IPS-15b (cell line): ENCODE data around the gene TTC31.

Experiments
- H3K27me3 ChIP-seq: one replicate; pipeline ENCODE4 v1.6.1; 2013; ENCODE audit warnings: low read length; ENCODE audit not compliant: control insufficient read depth, insufficient read depth
- H3K36me3 ChIP-seq: one replicate; pipeline ENCODE4 v1.6.1; 2013; ENCODE audit warnings: low read length; ENCODE audit not compliant: control insufficient read depth, insufficient read depth
- H3K4me1 ChIP-seq: one replicate; pipeline ENCODE4 v1.6.1; 2013; ENCODE audit warnings: mild to moderate bottlenecking, low read length; ENCODE audit not compliant: control insufficient read depth, insufficient read depth
- H3K4me3 ChIP-seq: one replicate; pipeline ENCODE4 v1.5.1; 2013; ENCODE audit warnings: low read depth, low read length
- H3K9ac ChIP-seq: one replicate; pipeline ENCODE4 v1.6.1; 2013; ENCODE audit warnings: low read depth, mild to moderate bottlenecking, low read length
- H3K9me3 ChIP-seq: one replicate; pipeline ENCODE4 v1.6.1; 2013; ENCODE audit warnings: mild to moderate bottlenecking, low read length; ENCODE audit not compliant: control insufficient read depth, insufficient read depth

TTC31 gene

DNA sequence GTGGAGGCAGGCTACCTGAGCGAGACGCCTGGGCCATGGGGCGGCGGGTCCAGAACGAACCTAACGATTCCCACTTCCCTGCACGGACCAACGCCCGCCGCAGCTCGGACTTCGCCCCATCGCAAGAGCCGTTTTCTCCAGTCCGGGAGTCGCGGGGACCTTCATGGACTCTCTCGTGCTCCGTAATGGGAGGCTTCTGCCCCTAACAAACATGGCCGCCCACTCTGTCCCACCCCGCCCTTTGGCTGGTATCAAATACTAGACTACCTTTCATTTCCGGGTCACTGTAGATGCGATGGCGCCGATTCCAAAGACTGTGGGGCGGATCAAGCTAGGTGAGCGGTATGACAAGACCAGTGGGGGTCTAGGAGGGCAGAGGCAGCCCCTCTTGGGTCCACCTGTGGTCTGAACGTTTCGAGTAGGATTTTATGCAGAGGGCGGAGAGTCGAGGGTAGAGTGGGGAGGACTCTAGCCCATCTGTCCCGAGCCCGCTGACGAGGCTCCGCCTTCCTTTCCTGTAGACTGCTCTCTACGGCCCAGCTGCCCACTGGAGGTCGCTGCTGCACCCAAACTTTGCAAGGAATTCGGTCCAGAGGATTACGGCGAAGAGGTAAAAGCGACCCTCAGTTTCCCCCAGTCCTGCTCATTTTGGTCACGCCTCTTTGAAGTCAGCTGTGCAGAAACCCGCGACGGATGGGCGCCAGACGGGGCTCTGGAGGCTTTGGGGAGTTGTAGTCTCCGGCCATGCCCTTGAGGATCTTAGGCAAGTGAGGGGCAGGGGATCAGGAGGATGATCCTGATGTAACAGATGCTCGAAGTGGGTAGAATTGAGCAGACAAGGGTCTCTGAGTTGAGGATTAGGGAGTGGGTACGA lies at the start of gene TTC31, which contains the start of gene CCDC142:
Gene TTC31, plus strand, starts transcription at position 281 of the 874 bp plus-strand sequence. Its CDS starts 15 bp downstream, at position 296.
Gene CCDC142, minus strand, starts transcription at position 198 of the 874 bp plus-strand sequence. Its CDS starts 161 bp downstream, at position 37.
- Histone ChIP-seq H3K36me3 (peaks cover 3% of the 10 kb centered on the region), H3K4me3 (peak within 1 kb of the TSS; percentile 99), H3K4me1 (no peaks in the 10 kb centered on the region), H3K9me3 (no peaks in the 10 kb centered on the region), H3K27me3 (no peaks in the 10 kb centered on the region), H3K9ac (peak within 1 kb of the TSS; percentile 87)

DNA sequence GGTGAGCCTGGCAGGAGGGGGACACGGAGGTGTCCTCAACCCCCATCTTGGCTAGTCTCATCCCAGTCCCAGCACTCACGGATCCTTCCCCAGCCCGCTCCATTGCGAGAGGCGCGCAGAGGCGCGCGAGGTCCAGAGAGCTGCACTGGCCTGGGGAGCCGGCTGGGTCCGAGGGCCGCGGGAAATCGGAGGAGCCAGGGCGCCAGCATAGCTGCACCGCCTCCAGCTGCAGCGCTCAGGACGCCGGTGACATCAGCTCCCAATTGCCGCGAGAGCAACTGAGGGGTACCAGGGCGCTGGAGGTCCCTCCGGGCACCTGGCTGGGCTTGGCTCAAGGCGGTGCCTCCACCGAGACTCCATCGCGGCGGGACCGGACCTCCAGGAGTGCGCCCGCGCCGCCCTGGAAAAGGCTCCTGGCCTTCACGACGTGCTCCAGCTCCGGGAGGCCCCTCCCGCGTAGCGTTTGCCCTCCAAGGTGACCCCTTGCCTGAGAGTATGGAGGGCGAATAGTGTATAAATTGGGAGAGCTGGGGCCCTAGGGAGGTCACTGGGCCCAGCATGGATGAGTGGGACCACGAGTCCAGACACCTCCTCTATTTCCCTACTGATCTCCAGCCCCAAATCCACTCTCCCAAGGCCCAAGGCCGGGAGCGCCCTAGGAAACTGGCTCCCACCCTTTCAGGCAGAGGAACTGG lies 46.6 kb upstream of the TTC31 start:
- Histone ChIP-seq H3K4me1 (peaks cover 17% of the 10 kb centered on the region), H3K4me3 (peak overlapping the region; percentile 32), H3K9ac (peak overlapping the region; percentile 37), H3K36me3 (peaks cover 8% of the 10 kb centered on the region), H3K27me3 (no peaks in the 10 kb centered on the region), H3K9me3 (no peaks in the 10 kb centered on the region)

DNA sequence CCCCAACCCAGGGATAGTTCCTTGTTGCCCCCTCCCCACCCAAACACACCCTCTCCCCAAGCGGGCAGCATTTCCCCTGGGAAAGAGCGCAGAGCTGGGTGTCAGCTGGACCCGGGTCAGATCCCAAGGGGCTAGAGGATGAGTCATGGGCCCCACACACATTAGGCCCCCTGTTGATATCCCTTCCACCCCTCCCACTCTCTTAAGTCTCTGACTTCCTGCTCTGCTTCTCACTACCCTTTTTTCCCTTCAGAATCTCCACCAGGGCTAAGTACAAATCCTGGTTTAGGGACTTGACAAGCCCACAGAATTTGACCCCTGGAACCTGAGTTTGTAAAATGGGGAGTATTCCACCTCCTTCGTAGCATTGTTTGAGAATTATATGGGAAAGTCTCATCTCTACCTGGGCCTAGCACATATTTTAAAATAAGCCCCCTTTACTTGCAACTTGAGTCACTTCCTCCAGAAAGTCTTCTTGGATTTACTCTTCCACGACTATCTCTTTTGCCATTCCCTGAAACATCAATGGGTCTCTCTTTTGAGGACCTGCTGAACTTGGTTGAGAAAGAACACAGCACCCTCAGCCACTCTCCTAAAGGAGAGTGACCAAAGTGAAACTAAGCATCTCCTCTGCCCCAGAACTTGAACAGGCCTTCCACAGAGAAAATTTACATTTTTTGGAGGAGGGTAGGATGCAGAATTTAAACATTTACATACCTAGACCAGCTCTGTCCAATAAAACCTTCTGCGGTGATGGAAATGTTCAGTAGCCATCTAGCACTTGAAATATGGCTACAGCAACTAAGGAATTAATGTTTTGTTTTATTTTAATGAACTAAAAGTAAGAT lies 45.8 kb upstream of the TTC31 start:
- Histone ChIP-seq H3K9ac (peak overlapping the region; percentile 37), H3K36me3 (peaks cover 3% of the 10 kb centered on the region), H3K4me3 (peak overlapping the region; percentile 32)

DNA sequence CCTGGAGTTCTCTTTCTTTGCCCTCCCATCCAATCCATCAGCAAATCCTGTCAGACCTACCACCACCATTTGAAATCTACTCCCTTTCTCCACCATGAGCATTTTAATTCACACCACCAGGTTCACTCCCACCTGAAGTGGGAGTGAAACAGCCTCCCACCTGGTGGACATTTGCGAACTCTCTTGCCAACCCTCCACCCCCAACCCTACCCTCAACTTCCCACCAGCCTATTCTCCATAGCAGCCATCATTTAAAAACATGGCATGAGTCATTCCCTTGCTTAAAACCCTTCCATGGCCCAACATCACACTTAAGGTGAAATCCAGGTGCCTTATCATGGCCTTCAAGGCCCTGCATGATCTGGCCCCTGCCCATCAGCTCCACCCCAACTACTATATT lies 44.6 kb upstream of the TTC31 start:
- peaks cover 17% of the 10 kb centered on the region for H3K4me1 ChIP-seq
- H3K36me3 ChIP-seq: peaks cover 3% of the 10 kb centered on the region
- no peaks in the 10 kb centered on the region for H3K9me3 ChIP-seq
- peak overlapping the region; percentile 3 for H3K4me3 ChIP-seq
- no peaks in the 10 kb centered on the region for H3K27me3 ChIP-seq
- H3K9ac ChIP-seq: no peak overlapping the region

More for the DNA sequence above, 45.8 kb upstream of the TTC31 start:
- Histone ChIP-seq H3K27me3 (no peaks in the 10 kb centered on the region), H3K9me3 (no peaks in the 10 kb centered on the region), H3K4me1 (peaks cover 17% of the 10 kb centered on the region)

DNA sequence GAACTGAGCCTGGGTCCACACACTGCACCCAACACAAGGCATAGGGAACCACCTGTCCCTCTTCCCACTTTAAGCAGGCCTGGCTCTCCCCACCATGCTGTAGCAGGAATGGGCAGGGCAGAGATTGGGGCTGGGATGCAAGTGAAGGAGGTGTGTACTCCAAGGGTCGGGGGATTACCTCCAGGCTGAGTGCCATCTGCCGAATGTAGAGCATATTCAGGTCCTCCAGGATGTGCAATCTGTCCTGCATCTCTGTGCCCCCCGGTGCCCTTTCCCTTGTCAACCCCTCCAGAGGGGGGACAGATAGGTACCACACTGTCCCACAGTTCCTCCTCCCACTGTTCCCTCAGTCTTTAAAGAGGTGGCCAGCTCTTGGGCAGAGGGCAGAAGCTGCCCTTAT lies 43.5 kb upstream of the TTC31 start:
- H3K4me1 ChIP-seq: peaks cover 17% of the 10 kb centered on the region
- H3K9me3 ChIP-seq: no peaks in the 10 kb centered on the region
- H3K4me3 ChIP-seq: peak overlapping the region; percentile 91
- peaks cover 3% of the 10 kb centered on the region for H3K36me3 ChIP-seq
- no peaks in the 10 kb centered on the region for H3K27me3 ChIP-seq
- H3K9ac ChIP-seq: peak overlapping the region; percentile 89

DNA sequence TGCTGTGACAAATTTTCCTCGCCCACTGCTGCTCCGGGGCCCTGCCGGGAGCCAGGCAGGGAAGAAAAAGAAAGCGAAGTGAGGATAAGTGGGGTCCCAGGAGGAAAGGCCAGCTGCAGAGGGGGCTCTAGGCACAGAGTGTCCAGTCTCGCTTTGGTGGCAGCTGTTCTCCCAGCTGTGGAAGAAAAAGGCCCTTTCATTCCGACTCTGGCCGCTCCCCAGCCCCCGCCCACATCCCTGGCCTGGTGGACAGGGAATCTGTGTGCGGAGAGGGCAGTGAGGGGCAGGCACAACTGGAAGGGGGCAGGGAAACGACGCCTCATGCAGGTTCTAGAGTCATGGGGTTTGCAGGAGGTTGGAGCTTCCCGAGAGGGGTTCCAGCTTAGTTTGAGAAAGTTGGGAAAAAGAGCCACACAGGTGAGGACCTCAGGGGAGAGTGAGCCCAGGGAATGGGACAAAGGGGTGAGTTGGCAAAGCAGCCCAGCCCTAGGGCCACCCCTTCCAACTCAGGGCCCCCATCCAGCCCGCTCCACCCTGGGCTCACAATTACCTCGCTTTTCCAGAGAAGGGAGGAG lies 43.0 kb upstream of the TTC31 start:
- Histone ChIP-seq H3K4me1 (peaks cover 17% of the 10 kb centered on the region), H3K9me3 (no peaks in the 10 kb centered on the region), H3K9ac (peak overlapping the region; percentile 89), H3K27me3 (peaks cover 2% of the 10 kb centered on the region), H3K36me3 (peaks cover 3% of the 10 kb centered on the region), H3K4me3 (peak overlapping the region; percentile 91)

DNA sequence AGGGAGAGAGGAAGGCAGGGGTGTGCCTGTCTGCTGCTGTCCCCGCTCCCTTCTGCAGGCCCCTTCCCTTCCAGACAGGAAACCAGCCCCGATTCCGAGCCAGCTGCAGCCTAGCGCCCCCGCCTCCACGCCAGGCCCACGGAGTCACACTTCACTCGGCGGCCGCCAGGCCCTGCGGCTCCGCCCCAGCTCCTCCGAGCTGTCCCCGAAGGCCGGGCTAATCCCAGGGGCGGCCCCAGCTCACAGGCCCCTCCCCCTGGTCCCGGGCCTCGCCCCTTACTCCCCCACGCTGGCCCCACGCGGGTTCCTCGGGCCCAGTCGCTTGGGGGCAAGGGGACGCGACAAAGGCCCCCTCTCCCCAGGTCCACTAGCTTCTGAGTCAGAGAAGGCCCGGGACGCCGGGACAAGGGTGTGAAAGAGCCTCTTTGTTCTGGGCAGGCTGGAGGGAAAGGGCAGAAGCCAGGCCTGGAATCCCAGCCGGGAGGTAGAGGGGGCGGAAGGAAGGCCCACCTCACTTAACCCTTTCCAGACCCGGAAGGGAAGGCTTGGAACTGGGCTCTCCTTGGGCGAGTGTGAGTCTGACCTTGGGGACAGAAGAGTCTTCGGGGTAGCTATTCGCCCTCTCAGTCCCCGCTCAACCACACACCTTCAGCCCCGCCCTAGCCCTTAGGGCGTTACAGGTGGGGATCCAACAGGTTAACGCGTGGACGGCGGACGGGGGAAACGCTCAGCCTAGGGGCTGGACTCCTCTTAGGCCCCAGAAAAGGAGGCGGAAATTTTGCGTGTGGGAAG lies 42.3 kb upstream of the TTC31 start:
- H3K36me3 ChIP-seq: peaks cover 3% of the 10 kb centered on the region
- H3K9ac ChIP-seq: peak overlapping the region; percentile 89
- H3K9me3 ChIP-seq: no peaks in the 10 kb centered on the region
- H3K4me3 ChIP-seq: peak overlapping the region; percentile 91
- peaks cover 17% of the 10 kb centered on the region for H3K4me1 ChIP-seq
- H3K27me3 ChIP-seq: peaks cover 2% of the 10 kb centered on the region

DNA sequence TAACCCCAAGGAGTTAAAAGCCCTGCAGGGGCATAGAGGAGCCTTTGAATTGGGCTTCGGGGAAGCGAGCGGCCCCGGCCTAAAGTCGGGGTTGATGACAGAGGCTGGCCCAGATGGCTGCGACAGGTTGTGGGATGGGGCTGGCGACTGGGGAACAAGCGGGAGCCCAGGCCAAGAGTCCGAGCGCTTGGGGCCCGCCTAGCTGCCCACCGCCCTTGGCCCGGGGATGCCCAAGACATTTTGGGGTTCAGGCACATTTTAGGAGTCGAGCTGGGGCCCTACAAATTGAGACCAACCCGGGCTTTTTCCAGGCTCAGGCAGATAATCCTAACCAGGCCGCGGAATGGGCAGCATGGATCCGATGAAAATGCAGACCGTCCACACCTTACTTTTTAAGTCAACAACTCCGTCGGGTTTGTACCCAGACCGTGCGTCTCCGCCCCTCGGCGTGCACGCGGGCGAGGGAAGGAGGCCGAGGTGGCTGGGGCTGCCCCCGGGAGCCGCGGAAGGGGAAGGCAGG lies 41.7 kb upstream of the TTC31 start:
- Histone ChIP-seq H3K9me3 (no peaks in the 10 kb centered on the region), H3K9ac (peak overlapping the region; percentile 84), H3K4me1 (peaks cover 17% of the 10 kb centered on the region), H3K27me3 (peaks cover 2% of the 10 kb centered on the region), H3K36me3 (no peaks in the 10 kb centered on the region), H3K4me3 (peak overlapping the region; percentile 91)

DNA sequence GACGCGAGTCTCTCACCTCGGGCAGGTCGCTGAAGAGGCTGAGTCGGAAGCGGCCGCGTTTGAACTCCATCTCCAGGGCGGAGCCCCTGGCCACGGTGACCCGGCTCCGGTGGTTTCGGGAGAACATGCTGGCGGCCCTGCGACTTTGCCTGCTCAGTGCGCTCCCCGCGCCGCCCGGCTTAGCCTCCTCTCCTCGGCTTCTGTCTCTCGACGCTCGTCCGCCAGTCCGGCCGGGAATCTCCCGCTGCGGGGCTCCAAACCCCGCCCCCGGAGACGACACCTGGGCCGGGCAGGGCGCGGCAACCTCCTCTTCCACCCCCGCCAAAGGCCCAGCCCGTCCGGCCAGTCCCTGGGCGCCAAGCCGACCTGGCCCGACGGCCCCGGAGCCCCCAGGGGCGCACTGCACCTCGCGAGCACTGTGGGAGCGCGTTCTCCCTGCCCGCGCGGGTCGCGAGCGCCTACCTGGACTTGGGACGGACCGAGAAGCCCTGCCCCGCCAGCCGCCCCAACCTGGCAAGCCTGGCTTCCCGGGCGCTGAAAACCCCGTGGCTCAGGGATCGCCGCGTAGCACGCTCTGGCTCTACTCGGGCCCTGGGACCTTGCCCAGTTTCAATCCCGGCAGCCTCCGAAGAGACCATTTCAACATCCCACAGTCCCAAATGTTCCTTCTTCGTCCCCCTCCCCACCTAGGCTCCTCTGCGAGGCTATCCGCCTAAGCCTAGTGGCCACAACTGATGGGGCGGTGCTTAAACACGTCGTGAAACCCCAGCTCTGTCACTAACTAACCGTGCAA lies 41.0 kb upstream of the TTC31 start, which contains the start of gene RTKN:
Gene RTKN, minus strand, starts transcription at position 248 of the 793 bp plus-strand sequence. Its CDS starts 121 bp downstream, at position 127.
- H3K4me1 ChIP-seq: peaks cover 12% of the 10 kb centered on the region
- peak within 1 kb of the TSS; percentile 91 for H3K4me3 ChIP-seq

More for the DNA sequence above, 41.0 kb upstream of the TTC31 start, which contains the start of gene RTKN:
- H3K9ac ChIP-seq: peak within 1 kb of the TSS; percentile 84
- no peaks in the 10 kb centered on the region for H3K9me3 ChIP-seq
- peaks cover 2% of the 10 kb centered on the region for H3K27me3 ChIP-seq
- H3K36me3 ChIP-seq: no peaks in the 10 kb centered on the region
